Measurements from ENCODE around the gene SNTA1. TPM values are rescaled to one million over a fixed set of nuclear protein-coding genes. Genes with fewer than 3 reads are reported as not detected.

Gene SNTA1
- total and polyA plus RNA-seq, 9 of the 15 experiments (the other 6 are each of a cell fraction or from before 2014, with no cell fraction given) = 1.2 to 40.8 (median 20.3) TPM

GRCh38 chr20:33401184-33401920 is 42.2 kb downstream of the SNTA1 start, which contains the start of gene CDK5RAP1 (continued):
- TF ChIP-seq USF1 (CRISPR knock-in tag; IDR thresholded peaks at IDR 0.05) (no peak), ZNF583 (CRISPR knock-in tag; IDR thresholded peaks at IDR 0.05) (no peak), FIP1L1 (IDR thresholded peaks at IDR 0.05; ENCODE audit: low read depth, low read length, poor library complexity, severe bottlenecking) (no peak), LCOR (CRISPR knock-in tag; IDR thresholded peaks at IDR 0.05) (peak; percentile 78; the same call in 1 of the 2 replicates), SRSF9 (IDR thresholded peaks at IDR 0.05; ENCODE audit: borderline replicate concordance, low read depth, low read length) (no peak), ZNF778 (CRISPR knock-in tag; IDR thresholded peaks at IDR 0.05) (no peak), BRCA1 (IDR thresholded peaks at IDR 0.05) (no peak), BRCA1 (CRISPR knock-in tag; IDR thresholded peaks at IDR 0.05) (no peak), ZNF707 (CRISPR knock-in tag; conservative IDR thresholded peaks at IDR 0.05) (no peak), IFI16 (CRISPR knock-in tag; IDR thresholded peaks at IDR 0.05) (no peak), FOXP4 (CRISPR knock-in tag; IDR thresholded peaks at IDR 0.05; ENCODE audit: borderline replicate concordance) (0 out of 2 replicates have a peak, but pooled peaks have one; percentile 42), JUN (IDR thresholded peaks at IDR 0.05; ENCODE audit: borderline replicate concordance, low read depth, low read length) (no peak; the same call in 1 of the 2 replicates), JUN (CRISPR knock-in tag; IDR thresholded peaks at IDR 0.05; ENCODE audit: borderline replicate concordance) (no peak), PCBP1 (IDR thresholded peaks at IDR 0.05; ENCODE audit: low read depth, low read length, poor library complexity, severe bottlenecking) (no peak), PKNOX1 (IDR thresholded peaks at IDR 0.05) (peak; percentile 80), ERF (CRISPR knock-in tag; IDR thresholded peaks at IDR 0.05) (no peak), RNF219 (CRISPR knock-in tag; IDR thresholded peaks at IDR 0.05) (no peak), IRF2 (CRISPR knock-in tag; IDR thresholded peaks at IDR 0.05) (no peak), ZNF224 (CRISPR knock-in tag; IDR thresholded peaks at IDR 0.05) (no peak), ZKSCAN1 (IDR thresholded peaks at IDR 0.05; ENCODE audit: low read depth, low read length) (peak; percentile 72; the same call in 1 of the 2 replicates), TAF1 (IDR thresholded peaks at IDR 0.05; ENCODE audit: control insufficient read depth, extremely low read depth, insufficient read depth, low read length, severe bottlenecking) (peak; percentile 89), TFAM (CRISPR knock-in tag; conservative IDR thresholded peaks at IDR 0.05) (no peak), OTX1 (CRISPR knock-in tag; IDR thresholded peaks at IDR 0.05) (no peak), KHSRP (IDR thresholded peaks at IDR 0.05) (no peak)
